HG03175 (cell line): ENCODE data around the gene TSHZ2.
"Not testable (repeated sequence)": the region's sequence is repeated elsewhere in the genome, so short reads cannot be mapped to it uniquely, and the experiment has no call there.

Experiments
- ATAC-seq: cut with Tn5 transposase; IDR thresholded peaks from one replicate; pipeline ENCODE4 v1.9.1; 2021; ENCODE audit warnings: mild to moderate bottlenecking, moderate library complexity; ENCODE audit not compliant: unreplicated experiment

Gene TSHZ2

DNA sequence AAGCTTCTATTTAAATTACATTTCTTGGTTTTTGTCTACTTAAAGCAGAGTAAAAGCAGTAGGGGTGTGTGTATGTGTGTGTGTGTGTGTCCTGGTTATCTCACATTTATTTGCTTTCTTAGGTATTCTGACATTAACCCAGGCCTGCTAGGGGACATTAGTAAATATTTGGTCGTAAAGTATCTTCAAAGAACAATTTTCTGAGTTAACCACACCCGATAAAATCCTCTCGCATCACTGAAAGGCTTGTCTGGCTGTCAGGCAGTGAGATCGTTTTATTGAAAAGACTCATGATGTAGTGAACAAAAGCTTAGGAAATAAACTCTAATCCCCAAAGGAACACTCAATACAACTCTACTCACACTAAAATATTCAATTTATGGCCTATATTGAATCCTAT is 543.6 kb downstream of the TSHZ2 start:
- no peak for ATAC-seq

DNA sequence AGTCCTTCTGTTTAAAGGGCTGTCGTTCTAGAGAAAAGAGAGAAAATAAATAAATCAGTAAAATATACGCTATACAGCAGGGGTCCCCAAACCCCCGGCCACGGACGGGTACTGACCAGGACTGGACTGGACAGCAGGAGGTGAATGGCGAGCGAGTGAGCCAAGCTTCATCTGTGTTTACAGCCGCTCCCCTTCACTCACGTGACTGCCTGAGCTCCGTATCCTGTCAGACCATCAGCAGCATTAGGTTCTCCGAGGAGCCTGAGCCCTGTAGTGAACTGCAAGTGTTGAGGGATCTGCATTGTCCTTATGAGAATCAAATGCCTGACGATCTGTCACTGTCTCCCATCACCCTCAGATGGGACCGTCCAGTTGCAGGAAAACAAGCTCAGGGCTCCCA is 545.0 kb downstream of the TSHZ2 start:
- no peak for ATAC-seq

DNA sequence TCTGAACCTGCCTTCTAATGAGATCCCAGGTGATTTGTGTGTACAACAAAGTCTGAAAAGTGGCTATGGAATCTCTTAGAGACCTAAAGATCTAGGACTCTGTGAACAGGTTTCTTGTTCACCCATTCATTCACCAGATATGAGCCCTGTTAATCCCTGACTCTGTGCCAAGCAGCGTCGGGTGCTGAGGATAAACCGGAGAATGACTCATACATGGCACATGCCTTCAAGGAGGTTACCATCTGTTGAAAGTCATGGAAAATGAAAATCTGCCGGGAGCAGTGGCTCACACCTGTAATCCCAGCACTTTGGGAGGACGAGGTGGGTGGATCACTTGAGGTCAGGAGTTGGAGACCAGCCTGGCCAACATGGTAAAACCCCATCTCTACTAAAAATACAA is 549.3 kb downstream of the TSHZ2 start:
- not testable (repeated sequence) for ATAC-seq

DNA sequence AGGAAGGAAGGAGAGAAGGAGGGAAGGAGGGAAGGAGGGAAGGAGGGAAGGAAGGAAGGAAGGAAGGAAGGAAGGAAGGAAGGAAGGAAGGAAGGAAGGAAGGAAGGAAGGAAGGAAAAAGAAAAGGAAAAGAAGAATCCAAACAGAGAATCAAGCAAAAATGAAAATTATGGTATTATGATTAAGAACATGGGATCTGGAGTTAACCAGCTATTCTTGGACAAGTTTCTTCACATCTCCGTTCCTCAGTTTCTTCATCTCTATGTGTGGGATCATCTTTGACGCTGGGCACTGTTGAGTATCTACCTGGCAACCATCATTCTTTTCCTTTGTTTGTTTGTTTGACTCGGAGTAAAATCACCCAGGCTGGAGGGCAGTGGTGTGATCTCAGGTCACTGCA is 549.9 kb downstream of the TSHZ2 start:
- ATAC-seq = no peak

GRCh38 chr20:53522696-53523095 is 550.5 kb downstream of the TSHZ2 start:
- no peak for ATAC-seq

- ATAC-seq = not testable (repeated sequence)
Observed at GRCh38 chr20:53523615-53524014, 551.5 kb downstream of the TSHZ2 start.

GRCh38 chr20:53524589-53525312 is 552.6 kb downstream of the TSHZ2 start:
- no peak for ATAC-seq

DNA sequence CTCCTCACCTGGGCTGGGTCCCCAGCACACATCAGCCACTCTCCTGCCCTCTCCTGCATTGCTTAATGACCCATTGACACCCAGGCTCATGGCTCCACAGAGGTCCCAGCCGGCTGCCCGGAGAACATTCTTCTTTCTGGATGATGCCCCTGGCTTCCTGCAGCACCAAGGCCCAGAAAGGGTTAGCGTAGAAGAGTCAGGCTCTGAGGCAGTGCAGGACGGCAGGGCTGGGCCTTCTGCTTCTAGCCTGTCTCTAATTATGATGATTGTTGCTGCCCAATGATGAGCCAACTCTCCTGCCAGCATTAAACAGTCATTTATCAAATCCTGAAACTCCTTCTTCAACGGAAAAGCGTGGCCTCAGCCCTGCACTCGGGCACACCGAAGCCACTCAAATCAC is 555.0 kb downstream of the TSHZ2 start:
- no peak for ATAC-seq

DNA sequence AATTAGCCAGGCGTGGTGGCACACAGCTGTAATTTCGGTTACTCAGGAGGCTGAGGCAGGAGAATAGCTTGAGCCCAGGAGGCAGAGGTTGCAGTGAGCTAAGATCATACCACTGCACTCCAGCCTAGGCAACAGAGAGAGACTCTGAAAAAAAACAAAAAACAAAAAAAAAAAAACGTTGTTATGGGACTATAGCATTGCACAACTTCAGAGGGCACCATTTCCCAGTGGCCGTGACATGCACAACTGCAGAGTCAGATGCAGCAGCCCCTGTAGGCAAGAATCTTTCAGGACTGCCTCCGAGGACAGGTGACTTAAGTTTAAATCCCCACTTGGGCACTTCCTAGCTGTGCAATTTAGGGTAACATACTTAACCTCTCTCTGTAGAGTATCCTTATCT is 557.5 kb downstream of the TSHZ2 start:
- no peak for ATAC-seq

GRCh38 chr20:53530440-53530839 is 558.3 kb downstream of the TSHZ2 start:
- no peak for ATAC-seq

DNA sequence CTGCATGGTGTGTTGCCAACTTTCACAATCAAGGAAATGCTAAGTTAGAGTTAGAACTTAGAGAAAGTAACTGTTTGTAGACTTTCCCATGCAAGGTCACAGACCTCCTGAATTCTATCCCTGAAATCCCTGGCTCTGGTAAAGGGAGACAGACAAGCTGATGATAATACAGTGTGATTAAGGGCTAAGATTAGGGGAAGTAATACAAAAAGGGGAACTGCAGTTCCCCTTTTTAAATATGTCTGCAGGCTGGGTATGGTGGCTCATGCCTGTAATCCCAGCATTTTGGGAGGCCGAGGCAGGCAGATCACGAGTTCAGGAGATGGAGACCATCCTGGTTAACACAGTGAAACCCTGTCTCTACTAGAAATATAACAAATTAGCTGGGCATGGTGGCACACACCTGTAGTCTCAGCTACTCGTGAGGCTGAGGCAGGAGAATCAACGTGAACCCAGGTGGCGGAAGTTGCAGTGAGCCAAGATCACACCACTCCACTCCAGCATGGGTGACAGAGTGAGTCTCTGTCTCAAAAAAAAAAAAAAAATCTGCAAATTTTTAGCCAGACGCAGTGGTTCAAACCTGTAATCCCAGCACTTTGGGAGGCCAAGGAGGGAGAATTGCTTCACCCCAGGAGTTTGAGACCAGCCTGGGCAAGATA is 560.6 kb downstream of the TSHZ2 start:
- peak; percentile 51 for ATAC-seq

DNA sequence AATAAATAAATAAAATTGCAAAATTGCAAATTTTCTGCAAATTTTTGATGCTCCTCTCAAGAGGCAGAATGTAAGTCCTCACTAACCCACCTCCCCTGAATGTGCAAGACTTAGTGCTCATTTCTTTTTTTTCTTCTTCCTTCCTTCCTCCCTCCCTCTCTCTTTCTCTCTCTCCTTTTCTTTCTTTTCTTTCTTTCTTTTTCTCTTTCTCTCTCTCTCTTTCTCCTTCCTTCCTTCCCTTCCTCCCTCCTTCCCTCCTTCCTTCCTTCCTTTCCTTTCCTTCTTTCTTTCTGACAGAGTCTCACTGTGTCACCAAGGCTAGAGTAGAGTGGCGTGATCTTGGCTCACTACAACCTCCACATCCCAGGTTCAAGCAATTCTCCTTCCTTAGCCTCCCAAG is 561.3 kb downstream of the TSHZ2 start:
- no peak for ATAC-seq

GRCh38 chr20:53534037-53534436 is 561.9 kb downstream of the TSHZ2 start:
- no peak for ATAC-seq

DNA sequence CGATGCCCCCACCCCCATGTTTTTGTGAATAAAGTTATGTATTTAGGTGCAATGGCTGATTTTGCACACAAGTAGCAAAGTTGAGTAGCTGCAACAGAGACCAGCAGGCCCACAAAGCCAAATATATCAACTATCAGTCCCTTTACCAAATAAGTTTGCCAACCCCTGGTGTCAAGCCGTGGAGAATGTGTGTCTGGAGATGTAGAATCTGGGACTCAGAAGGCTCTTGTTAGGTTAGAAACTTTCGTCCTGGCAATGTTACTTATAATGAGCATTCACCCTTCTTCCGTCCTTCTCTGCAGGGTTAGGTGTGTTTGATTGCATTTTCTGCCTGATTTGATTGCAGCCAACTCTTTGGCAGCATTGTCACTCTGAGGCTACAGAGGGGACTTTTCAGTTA is 563.7 kb downstream of the TSHZ2 start:
- no peak for ATAC-seq

GRCh38 chr20:53536382-53536781 is 564.2 kb downstream of the TSHZ2 start:
- ATAC-seq = not testable (repeated sequence)

DNA sequence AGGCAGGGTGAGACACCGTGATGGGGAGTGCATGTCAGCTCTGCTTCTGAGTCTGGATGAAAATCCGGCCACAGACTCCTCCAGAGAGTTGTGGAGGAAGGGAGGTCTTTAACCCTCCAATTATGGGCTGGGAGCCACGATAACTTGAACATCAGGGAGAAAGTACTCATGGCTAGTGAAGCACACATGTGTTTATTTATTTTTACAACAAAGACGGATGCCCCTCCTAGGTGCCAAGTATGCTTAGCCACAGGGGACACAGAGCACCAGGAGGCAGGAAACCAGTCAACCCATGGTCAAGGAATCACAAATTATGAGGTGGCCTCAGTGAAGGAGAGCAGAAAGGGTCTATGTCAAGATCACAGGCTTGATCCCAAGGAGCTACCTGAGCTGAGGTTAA is 567.4 kb downstream of the TSHZ2 start:
- no peak for ATAC-seq
